HG03108 (cell line): ENCODE measurements around the gene ENO1.
"Not testable (repeated sequence)": the region's sequence is repeated elsewhere in the genome, so short reads cannot be mapped to it uniquely, and the experiment has no call there.

Experiments
- ATAC-seq: cut with Tn5 transposase; IDR thresholded peaks from one replicate; pipeline ENCODE4 v1.9.1; 2021; ENCODE audit warnings: moderate library complexity; ENCODE audit not compliant: unreplicated experiment

The ENO1 gene

GRCh38 chr1:8878448-8878697 lies at the start of gene ENO1:
Gene ENO1, minus strand, starts transcription at chr1:8878686. Its CDS starts 3,778 bp downstream, at chr1:8874908.
- no peak for ATAC-seq

- ATAC-seq, result no peak
Observed at GRCh38 chr1:8926707-8927694, 48.5 kb upstream of the ENO1 start.

- no peak for ATAC-seq
Observed at GRCh38 chr1:8925960-8926359, 47.5 kb upstream of the ENO1 start.

- ATAC-seq, result no peak
Observed at GRCh38 chr1:8925406-8925805, 46.9 kb upstream of the ENO1 start.

GRCh38 chr1:8922962-8923361 lies 44.5 kb upstream of the ENO1 start:
- ATAC-seq, result no peak

- not testable (repeated sequence) for ATAC-seq
Observed at GRCh38 chr1:8917536-8917935, 39.0 kb upstream of the ENO1 start.

- ATAC-seq, result no peak
Observed at GRCh38 chr1:8915446-8915845, 37.0 kb upstream of the ENO1 start.

- ATAC-seq, result no peak
Observed at GRCh38 chr1:8914466-8914865, 36.0 kb upstream of the ENO1 start.

GRCh38 chr1:8913457-8913856 lies 35.0 kb upstream of the ENO1 start:
- ATAC-seq, result no peak

GRCh38 chr1:8911416-8912309 lies 33.2 kb upstream of the ENO1 start:
- no peak for ATAC-seq

GRCh38 chr1:8910914-8911313 lies 32.4 kb upstream of the ENO1 start:
- ATAC-seq, result no peak

- ATAC-seq, result no peak
Observed at GRCh38 chr1:8910331-8910730, 31.8 kb upstream of the ENO1 start.

- no peak for ATAC-seq
Observed at GRCh38 chr1:8908388-8909151, 30.1 kb upstream of the ENO1 start.

- no peak for ATAC-seq
Observed at GRCh38 chr1:8905582-8906191, 27.2 kb upstream of the ENO1 start.

GRCh38 chr1:8903908-8904650 lies 25.6 kb upstream of the ENO1 start:
- no peak for ATAC-seq

GRCh38 chr1:8903410-8903809 lies 24.9 kb upstream of the ENO1 start:
- ATAC-seq, result no peak

- ATAC-seq, result no peak
Observed at GRCh38 chr1:8902765-8903164, 24.3 kb upstream of the ENO1 start.

GRCh38 chr1:8900684-8901083 lies 22.2 kb upstream of the ENO1 start:
- not testable (repeated sequence) for ATAC-seq

- ATAC-seq, result no peak
Observed at GRCh38 chr1:8899046-8899445, 20.6 kb upstream of the ENO1 start.

- not testable (repeated sequence) for ATAC-seq
Observed at GRCh38 chr1:8898418-8898817, 19.9 kb upstream of the ENO1 start.
